ENCODE measurements around the gene NFAT5.
"Not testable (repeated sequence)": the region's sequence is repeated elsewhere in the genome, so short reads cannot be mapped to it uniquely, and the experiment has no call there.

NFAT5 gene

GRCh38 chr16:69565671-69566239 is at the start of gene NFAT5:
NFAT5 (plus strand) TSS chr16:69565966; CDS start chr16:69566302, 336 bp downstream.
- FAIRE-seq = no peak

- not testable (repeated sequence) for FAIRE-seq
Observed at GRCh38 chr16:69517914-69518313, 47.9 kb upstream of the NFAT5 start.

GRCh38 chr16:69520413-69520799 is 45.4 kb upstream of the NFAT5 start:
- FAIRE-seq = no peak

- no peak for FAIRE-seq
Observed at GRCh38 chr16:69520800-69521602, 44.8 kb upstream of the NFAT5 start.

- no peak for FAIRE-seq
Observed at GRCh38 chr16:69522041-69522578, 43.7 kb upstream of the NFAT5 start.

GRCh38 chr16:69522732-69523404 is 42.9 kb upstream of the NFAT5 start:
- no peak for FAIRE-seq

GRCh38 chr16:69523566-69524305 is 42.0 kb upstream of the NFAT5 start:
- no peak for FAIRE-seq

GRCh38 chr16:69526831-69527655 is 38.7 kb upstream of the NFAT5 start:
- FAIRE-seq = no peak

GRCh38 chr16:69531988-69532387 is 33.8 kb upstream of the NFAT5 start:
- no peak for FAIRE-seq

- FAIRE-seq = no peak
Observed at GRCh38 chr16:69532641-69533455, 32.9 kb upstream of the NFAT5 start.

- no peak for FAIRE-seq
Observed at GRCh38 chr16:69534720-69535119, 31.0 kb upstream of the NFAT5 start.

- no peak for FAIRE-seq
Observed at GRCh38 chr16:69535123-69536050, 30.4 kb upstream of the NFAT5 start.

GRCh38 chr16:69537706-69538080 is 28.1 kb upstream of the NFAT5 start:
- no peak for FAIRE-seq

GRCh38 chr16:69538808-69539207 is 27.0 kb upstream of the NFAT5 start:
- FAIRE-seq = no peak

- no peak for FAIRE-seq
Observed at GRCh38 chr16:69542974-69543373, 22.8 kb upstream of the NFAT5 start.

GRCh38 chr16:69544088-69544487 is 21.7 kb upstream of the NFAT5 start:
- no peak for FAIRE-seq

- not testable (repeated sequence) for FAIRE-seq
Observed at GRCh38 chr16:69546663-69547062, 19.1 kb upstream of the NFAT5 start.

- FAIRE-seq = no peak
Observed at GRCh38 chr16:69553332-69553731, 12.4 kb upstream of the NFAT5 start.

GRCh38 chr16:69554495-69554894 is 11.3 kb upstream of the NFAT5 start:
- FAIRE-seq = no peak

GRCh38 chr16:69555437-69555836 is 10.3 kb upstream of the NFAT5 start:
- FAIRE-seq = no peak

All from TTC549 (cell line).